RPMI7951 (cell line): ENCODE measurements around the gene KRT14. TPM values are rescaled to one million over a fixed set of nuclear protein-coding genes. Genes with fewer than 3 reads are reported as not detected.
"Not testable (repeated sequence)": the region's sequence is repeated elsewhere in the genome, so short reads cannot be mapped to it uniquely, and the experiment has no call there.

ENCODE experiments used
- DNase-seq: peaks from one replicate; pipeline ENCODE4 v3.0.0-alpha.2; 2012; ENCODE audit warnings: low read depth
- total RNA-seq: library from RNA; depleted of rRNA; stranded (reverse); fragments of >200 nt; shearing (Covaris generic); gene quantifications from 2 replicates; pipeline ENCODE4 v1.2.3, GENCODE V29; 2014

Gene KRT14
- total RNA-seq, 1 experiment from 2014 or later: not detected

GRCh38 chr17:41606930-41607329, 20.2 kb upstream of the KRT14 start:
- DNase-seq: not testable (repeated sequence)

- DNase-seq: no peak
These were observed 15.8 kb upstream of the KRT14 start for GRCh38 chr17:41602524-41602923.

GRCh38 chr17:41600318-41600717, 13.6 kb upstream of the KRT14 start:
- no peak for DNase-seq

DNA sequence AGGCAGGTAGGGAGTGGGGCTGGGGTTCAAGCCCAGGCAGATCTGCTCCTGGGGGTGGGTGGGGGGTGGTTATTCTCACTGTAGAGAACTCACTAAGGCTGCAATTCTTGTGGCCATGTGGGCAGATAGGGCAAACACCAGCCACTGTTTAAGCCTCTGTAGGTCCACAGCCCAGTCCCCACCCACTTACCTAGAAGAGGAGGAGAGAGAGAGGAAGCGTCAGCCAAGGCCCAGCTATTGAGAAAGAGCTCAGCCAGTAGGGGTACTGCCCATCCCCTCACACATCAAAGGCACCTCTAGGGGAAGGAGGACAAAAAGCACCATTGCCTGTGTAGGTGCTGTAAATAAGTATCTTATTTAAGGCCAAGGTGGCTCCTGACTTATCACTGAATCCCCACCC, 13.0 kb upstream of the KRT14 start:
- DNase-seq: no peak

- no peak for DNase-seq
These were observed 8.9 kb upstream of the KRT14 start for GRCh38 chr17:41595585-41595984.

GRCh38 chr17:41594363-41594915, 7.7 kb upstream of the KRT14 start:
- no peak for DNase-seq

- no peak for DNase-seq
These were observed 6.7 kb upstream of the KRT14 start for GRCh38 chr17:41593306-41593981.

- no peak for DNase-seq
These were observed 6.1 kb upstream of the KRT14 start for GRCh38 chr17:41592601-41593305.

GRCh38 chr17:41589301-41589700, 2.6 kb upstream of the KRT14 start:
- no peak for DNase-seq

- no peak for DNase-seq
These were observed 1.6 kb upstream of the KRT14 start for GRCh38 chr17:41588126-41588810.

DNA sequence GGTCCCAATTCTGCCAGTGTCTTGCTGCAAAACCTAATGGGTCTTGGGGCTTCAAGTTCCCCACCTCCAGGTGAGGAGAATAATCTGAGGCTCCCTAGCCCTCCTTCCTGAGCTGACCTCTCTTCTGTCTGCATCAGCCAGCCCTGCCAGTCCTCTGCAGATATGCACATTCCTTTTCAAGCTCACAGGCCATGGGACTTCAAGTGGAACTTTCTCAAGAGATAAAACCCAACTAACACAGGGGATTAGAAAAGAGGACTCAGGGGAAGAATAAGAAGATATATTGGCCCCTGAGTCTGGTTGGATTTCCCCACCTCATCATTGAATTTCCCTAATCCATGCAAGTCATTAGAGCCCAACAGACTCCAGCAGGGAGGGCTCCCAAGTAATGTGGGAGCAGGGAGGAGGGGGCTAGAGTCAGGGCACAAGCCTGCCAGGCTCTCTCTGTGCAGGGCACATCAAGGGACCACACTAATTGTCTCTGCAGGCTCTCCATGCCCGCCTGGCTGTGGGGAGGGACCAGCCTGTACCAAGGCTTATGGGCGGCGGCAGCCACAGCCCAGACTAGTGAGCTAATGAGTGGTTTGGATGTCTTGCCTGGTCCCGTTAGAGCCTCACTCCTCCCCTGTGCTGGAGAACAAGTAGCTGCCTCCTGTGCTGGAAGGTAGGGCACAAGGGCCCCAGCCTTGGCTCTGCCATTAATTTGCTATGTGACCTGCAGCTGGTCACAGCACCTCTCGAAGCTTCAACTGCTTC, 1.2 kb downstream of the KRT14 start:
- DNase-seq: no peak

DNA sequence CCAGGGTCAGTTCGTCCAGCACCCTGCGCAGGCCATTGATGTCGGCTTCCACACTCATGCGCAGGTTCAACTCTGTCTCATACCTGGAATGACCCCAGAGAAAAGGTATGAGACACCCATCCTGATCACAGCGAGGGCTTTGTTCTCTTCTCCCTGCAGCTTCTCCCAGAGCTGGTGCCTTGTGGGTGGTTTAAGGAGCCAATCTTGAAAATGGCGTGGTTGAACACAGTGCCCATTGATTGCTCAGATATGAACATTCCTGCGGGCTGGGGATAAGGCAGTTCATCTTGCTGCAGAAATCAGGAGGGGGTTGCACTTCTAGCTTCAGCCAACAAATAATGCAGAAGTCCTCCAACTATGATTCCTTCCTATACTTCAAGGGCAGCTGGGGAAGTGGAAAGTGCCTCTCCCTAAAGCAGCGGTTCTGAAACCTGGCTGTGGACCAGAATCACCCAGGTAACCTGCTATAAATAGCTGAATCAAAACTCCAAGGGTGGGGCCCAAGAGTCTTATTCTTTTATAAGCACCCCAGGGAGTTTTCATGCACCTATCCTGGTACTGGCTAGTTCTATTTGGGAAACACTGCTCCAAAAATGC, 2.3 kb downstream of the KRT14 start:
- DNase-seq: peak; percentile 15

- no peak for DNase-seq
These were observed 3.3 kb downstream of the KRT14 start for GRCh38 chr17:41583137-41584127.

DNA sequence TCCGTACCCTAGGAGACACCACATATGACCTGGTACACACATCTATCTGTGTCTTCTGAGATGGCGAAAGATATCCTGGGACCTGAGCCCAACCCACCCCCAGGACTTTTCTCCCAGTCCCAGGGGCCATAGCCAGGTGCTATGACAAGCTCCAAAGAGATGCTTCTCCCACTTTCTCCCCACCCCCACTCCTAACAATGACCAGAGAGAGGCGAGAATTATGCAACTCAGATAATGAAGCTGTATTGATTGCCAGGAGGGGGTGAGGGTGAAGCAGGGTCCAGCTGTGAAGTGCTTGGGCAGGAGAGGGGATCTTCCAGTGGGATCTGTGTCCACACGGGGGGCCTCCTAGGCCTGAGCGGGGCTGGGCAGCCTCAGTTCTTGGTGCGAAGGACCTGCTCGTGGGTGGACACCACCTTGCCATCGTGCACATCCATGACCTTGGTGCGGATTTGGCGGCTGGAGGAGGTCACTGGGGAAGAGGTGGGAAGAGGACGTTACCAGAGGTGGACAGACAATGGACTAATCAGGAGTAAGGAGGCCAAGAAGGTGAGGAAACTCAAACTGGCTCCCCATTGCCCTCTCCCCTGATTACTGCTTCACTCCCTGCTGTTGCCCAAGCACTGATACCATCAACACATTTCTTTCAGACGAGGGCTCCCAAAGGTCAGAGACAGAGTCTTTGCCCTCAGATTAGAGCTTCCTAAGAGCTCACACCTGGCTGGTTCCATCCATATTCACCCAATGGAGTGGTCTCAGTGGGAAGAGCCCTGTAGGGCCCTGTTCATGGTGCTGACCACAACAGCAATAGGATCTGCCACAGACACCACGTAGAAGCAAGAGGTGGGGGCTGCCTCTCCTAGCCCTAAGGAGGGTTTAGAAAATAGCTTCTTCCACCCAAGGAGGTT, 4.4 kb downstream of the KRT14 start:
- not testable (repeated sequence) for DNase-seq

- no peak for DNase-seq
These were observed 5.2 kb downstream of the KRT14 start for GRCh38 chr17:41581366-41582060.

DNA sequence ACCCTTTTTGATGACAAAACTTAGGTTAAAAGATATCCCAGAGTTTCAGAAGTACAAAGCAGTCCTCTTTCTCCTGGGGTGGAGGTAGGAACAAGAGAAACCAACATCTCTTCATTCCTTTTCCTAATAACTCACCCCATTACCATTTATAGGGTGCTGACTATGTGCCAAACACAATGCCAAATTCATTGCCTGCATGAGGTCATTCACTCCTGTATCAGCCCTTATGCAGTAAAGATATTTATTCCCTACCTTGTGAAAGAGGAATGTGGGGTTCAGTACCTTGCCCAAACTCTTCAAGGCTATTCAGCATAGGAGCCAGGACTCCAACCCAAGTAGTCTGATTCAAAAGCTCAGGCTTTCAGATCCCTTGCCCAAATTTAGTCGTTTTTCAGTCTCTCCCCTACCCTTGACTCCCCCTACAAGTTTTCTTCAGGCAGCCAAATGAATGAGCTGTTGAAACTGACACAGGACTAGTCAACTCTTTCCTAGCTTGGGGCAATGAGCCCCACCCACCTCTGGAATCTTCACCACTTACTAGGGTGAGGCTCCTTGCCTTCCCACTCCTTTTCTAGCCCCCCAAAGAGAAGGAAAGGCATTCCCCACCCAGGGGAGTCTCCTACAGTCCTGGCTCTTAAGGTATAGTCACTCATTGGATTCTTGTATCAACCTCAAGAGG, 5.9 kb downstream of the KRT14 start:
- DNase-seq: peak; percentile 25

- no peak for DNase-seq
These were observed 6.5 kb downstream of the KRT14 start for GRCh38 chr17:41580244-41580575.
